GM21786 (cell line): Measurements from ENCODE around the gene TMEM147.

ENCODE experiments used
- ATAC-seq: cut with Tn5 transposase; IDR thresholded peaks from one replicate; pipeline ENCODE4 v1.9.1; 2021; ENCODE audit not compliant: unreplicated experiment

The TMEM147 gene

GRCh38 chr19:35544110-35544802, 1.2 kb upstream of the TMEM147 start:
- ATAC-seq = no peak

DNA sequence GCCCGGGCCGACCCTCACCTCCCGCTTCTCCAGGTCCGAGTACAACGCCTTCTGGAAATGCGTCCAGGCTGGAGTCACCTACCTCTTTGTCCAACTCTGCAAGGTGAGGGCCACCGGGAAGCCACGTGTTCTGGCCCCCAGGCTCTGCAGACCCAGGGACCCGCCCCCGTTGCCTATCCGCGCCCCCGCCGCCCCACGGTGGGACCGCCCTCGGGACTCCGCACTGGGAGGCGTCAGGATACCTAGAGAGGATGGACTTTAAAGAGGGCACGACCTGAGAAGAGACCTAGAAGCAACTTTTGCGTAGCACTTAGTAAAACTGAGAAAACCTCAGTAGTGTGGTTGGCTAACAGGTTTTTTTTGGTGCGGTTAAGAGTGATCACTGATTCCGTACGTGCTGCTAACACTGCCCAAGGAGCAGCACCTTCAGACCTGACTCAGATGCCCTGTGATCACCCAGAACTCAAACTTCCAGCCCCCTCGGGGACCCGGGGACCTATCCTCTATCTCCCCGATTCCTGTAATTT, 492 bp downstream of the TMEM147 start:
- peak; percentile 25 for ATAC-seq

- no peak for ATAC-seq
Measured at GRCh38 chr19:35546532-35546931, 1.1 kb downstream of the TMEM147 start.

GRCh38 chr19:35549174-35549788, 3.9 kb downstream of the TMEM147 start:
- no peak for ATAC-seq

- no peak for ATAC-seq
Measured at GRCh38 chr19:35549879-35550523, 4.6 kb downstream of the TMEM147 start.

GRCh38 chr19:35551091-35551810, 5.8 kb downstream of the TMEM147 start:
- ATAC-seq = no peak

- ATAC-seq = no peak
Measured at GRCh38 chr19:35552534-35553384, 7.3 kb downstream of the TMEM147 start.

- ATAC-seq = no peak
Measured at GRCh38 chr19:35553385-35554000, 8.1 kb downstream of the TMEM147 start.

DNA sequence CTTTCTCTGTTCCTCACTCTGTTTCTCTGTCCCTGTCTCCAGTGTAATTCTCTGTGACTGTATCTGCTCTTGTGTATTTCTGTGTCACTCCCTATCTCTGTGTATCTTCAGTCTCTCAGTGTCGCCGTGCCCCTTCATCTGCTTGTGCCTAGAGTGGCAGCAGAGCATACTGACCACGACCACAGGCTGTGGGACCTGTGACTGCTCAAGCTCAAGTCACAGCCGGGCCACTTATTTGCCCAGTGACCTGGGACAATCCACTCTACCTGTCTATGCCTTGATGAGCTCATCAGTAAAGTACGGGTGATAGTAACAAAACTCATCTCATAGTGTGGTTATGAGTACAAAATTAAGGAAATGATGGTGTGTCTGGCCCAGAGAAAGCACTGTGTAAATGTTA, 8.7 kb downstream of the TMEM147 start:
- no peak for ATAC-seq

DNA sequence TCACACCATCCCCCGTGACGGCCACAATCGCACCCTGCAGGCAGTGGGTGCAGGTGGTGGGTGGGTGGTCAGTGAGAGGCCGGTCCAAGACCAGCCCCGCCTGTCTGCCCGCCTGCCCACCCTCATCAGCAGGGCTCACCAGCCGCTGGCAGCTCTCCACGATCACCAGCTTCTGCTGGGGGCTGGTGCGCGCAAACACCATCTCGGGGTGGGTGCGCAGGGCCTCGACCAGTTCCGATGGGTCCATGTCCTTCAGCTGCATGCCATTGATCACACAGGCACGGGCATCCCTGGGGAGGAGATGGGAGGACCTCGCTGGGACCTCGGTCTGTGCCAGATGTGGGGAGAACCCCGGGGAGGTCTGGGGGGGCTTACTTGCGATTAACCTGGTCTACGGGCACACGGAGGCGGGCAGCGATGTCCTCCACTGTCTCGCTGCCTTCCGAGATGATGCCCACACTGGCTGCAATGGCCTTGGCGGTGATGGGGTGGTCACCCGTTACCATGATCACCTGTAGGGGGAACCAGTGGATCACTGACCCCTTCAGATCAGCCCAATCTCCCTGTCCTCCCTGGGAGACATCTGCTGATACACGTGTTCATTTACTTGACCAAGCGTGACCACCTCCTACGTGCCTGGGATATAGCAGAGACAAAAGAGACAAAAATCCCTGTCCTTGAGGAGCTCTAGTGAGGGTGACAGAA, 10.0 kb downstream of the TMEM147 start:
- ATAC-seq = no peak

DNA sequence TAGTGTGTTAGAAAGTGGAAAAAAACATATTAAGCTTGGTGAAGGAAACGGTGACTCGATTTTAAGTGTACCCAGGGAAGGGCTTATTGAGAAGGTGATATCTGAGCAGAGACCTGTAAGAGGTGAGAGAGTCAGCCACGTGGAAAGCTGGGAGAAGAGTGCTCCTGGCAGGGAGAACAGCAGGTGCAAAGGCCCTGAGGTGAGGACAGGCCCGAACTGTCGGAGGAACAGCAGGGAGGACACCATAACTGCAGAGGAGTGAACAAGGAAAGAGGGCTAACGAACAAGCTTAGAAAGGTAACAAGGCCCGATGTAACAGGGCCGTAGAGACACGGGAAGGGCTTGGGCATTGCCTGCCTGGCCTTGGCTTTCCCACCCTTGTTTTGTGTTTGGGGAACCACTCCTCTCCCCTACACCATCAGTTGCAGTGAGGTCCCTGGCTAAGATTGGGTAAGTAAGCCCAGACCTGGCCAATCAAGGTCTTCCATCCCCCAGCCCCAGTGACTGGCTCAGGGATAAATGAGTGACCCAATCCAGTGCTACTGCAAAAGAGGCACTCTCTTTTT, 10.7 kb downstream of the TMEM147 start:
- no peak for ATAC-seq

DNA sequence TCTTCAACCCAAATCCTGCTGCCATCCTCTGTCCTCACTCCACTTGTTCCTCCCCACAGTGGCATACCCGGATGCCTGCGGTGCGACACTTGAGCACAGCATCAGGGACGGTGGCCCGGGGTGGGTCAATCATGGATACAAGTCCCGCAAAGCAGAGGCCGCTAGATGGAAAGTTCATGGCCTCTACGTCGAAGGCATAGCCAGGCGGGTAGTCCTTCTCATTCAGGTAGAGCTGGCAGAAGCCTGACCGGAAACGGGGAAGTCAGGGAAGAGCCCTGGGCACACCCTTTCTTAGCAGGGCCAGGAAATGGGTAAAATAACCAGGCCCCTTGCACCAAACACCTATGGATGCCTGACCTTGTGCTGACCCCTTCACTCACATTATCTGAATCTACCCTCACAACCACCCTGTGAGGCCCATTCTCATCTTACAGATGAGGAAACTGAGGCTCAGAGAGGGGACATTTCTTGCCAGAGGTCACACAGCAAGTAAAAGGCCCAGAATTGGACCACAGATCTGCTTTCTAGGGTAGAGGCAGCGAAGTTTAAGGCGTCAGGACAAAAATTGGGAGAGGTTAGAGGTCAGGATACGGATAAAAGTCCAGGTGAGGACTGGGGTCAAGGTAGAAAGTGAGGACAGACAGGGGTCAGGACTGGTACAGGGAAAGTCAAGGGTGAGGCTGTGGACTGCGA, 11.6 kb downstream of the TMEM147 start:
- ATAC-seq = no peak

DNA sequence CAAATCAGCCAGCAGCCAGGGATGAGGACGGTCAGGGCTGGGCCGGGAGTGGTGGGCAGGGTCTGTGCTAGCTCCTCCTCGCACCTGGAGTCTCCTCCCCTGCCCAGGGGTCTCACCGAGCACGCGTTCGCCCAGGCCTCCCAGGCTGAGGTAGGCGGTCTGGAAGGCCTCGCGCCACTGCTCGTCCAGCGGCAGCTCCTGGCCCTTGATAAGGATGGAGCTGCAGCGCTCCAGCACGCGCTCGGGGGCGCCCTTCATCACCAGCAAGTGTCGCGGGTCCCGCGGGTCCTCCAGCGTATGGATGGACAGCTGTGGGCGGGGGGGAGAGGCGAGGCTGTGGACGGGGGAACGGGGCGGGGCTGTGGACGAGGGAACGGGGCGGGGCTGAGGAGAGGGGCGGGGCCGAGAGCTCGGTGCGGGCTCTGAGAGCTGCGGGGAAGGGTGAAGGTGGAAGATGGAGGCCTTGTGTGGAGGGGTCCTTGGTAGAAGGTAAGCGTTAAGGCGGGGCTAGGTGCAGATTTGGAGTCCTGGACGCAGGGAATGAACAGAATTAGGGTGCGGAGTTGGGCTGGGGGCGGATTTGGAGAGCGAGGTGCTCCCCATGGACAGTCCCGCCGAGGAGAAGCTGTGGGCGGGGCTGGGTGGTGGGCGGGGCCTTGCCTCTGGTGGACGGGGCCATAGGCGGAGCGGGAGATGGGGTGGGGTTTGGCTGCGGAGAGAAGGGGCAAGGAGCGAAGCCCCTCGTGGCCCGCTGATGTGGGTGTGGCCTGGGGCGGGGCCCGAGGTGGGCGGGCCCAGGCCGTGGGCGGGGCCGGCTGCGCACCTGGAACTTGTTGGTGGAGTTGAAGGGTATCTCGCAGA, 12.3 kb downstream of the TMEM147 start:
- no peak for ATAC-seq

DNA sequence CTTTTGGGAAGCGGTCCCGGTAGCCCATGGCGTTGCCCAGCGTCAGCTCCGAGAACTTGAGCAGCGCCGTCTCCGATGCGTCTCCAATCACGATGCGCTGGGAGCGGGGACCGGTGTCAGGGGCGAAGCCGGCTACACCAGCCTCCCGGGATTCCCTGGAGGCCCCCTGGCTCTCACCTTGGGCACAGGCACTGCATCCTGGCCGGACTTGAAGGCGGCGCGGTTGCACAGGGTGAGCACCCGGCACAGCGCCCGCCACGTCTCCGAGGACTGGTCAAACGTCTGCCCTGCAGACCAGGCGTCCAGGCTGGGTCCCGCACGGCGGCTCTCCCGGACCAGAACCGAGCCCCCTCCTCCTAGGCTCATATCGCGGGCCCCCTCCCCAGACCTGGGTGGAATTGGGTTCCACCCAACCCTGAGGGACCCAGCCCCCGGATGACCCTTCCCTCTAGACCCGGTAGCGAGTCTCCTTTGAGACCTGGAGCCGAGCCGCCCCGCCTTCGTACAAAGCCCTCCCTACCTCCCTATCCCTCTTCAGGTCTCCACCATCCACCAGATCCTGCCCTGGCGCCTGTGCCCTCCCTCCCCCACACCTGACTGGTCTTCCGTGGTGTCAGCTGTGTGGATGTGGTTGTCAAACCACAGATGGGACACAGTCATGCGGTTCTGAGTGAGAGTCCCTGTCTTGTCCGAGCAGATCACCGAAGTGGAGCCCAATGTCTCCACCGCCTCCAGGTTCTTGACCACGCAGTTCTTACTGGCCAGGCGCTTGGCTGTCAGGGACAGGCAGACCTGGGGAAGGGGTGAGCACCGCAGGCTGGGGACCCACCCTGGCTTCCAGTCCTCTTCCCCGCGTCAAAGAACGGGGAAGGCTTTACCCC, 13.2 kb downstream of the TMEM147 start:
- no peak for ATAC-seq

- peak; percentile 74 for ATAC-seq
Measured at GRCh38 chr19:35559281-35559659, 13.8 kb downstream of the TMEM147 start.

DNA sequence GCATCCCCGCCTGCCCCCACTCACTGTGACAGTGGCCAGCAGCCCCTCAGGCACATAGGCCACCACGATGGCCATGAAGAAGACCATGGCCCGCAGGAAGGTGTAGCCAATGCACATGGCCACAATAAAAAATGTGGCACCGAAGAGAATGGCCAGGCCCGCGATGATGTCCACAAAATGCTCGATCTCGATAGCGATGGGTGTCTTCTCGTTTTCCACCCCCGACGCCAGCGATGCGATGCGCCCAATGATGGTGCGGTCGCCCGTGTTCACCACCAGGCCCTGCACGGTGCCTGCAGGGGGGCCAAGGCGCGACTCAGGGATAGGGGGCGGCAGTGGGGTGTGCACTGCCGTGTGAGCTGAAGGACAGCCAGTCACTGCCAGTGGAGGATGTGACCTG, 14.4 kb downstream of the TMEM147 start:
- no peak for ATAC-seq

DNA sequence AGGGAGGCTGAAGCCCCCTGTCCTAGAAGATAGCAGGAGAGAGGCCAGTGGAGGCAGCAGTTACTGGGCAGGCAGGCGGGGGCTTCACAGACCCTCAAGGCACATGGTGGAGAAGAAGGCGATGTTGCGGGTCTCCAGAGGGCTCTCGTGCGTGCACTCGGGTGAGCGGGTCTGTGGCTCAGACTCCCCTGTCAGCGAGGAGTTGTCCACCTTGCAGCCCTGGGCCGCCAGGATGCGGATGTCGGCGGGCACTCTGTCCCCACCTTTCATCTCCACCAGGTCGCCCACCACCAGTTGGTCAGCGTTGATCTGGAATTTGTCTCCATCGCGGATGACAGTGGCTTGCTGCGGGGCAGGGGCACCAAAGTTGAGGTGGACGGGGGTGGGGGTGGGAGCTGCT, 14.8 kb downstream of the TMEM147 start:
- no peak for ATAC-seq
